Endothelial cell of umbilical vein (primary cell): ENCODE data around the gene FAM222B. TPM values are rescaled to one million over a fixed set of nuclear protein-coding genes. Genes with fewer than 3 reads are reported as not detected.

Source experiments
- BruUV-seq: library from RNA; stranded (reverse); fragments of 400-500 nt; replicated peaks from 2 replicates; lab custom pipeline; 2021; lab: Mats Ljungman, UMichigan
- CTCF ChIA-PET: fragments of 300-600, 350-600 bp; sonication (Branson Sonifier 250); formaldehyde crosslinking; loops from one replicate; lab custom pipeline; 2021; ENCODE audit warnings: antibody characterized with exemption, inconsistent platforms; lab: Charles Lee
- POLR2A ChIA-PET: fragments of 300-600, 350-600 bp; sonication (Branson Sonifier 250); formaldehyde crosslinking; loops from one replicate; lab custom pipeline; 2021; ENCODE audit warnings: antibody characterized with exemption, inconsistent platforms; lab: Charles Lee
- DNase-seq: peaks from one replicate; pipeline ENCODE4 v3.0.0-alpha.2; 2011; ENCODE audit warnings: low read depth, low spot score
- FAIRE-seq: peaks from 2 replicates; lab custom pipeline; 2011; peaks lifted over from hg19 to GRCh38; lab: Jason Lieb, UNC
- H2AFZ ChIP-seq: 2 replicates; pipeline ENCODE4 v1.6.0; 2012; ENCODE audit warnings: low read depth, low read length, control low read depth, inconsistent platforms
- H3K27ac ChIP-seq: 2 replicates; pipeline ENCODE4 v1.5.1; 2011; ENCODE audit warnings: low read depth, mild to moderate bottlenecking, control low read depth, low read length, moderate library complexity; ENCODE audit not compliant: insufficient read depth
- H3K27me3 ChIP-seq, 2 experiments: 2 replicates each; pipeline versions ENCODE4 v1.6.0 to v1.6.1; 2011; ENCODE audit warnings: low read length in 2 of 2, mixed read lengths in 1 of 2; ENCODE audit not compliant: control insufficient read depth in 2 of 2, insufficient read depth in 2 of 2
- H3K36me3 ChIP-seq, 2 experiments: 2 replicates in 1 of 2; 3 replicates in 1 of 2; pipeline ENCODE4 v1.5.1; 2011; ENCODE audit warnings: low read length in 2 of 2, mild to moderate bottlenecking in 1 of 2, moderate library complexity in 1 of 2; ENCODE audit not compliant: control insufficient read depth in 2 of 2, insufficient read depth in 2 of 2; ENCODE audit errors: extremely low read depth in 1 of 2
- H3K4me1 ChIP-seq: 3 replicates; pipeline ENCODE4 v1.5.1; 2011; ENCODE audit warnings: mild to moderate bottlenecking, low read length; ENCODE audit not compliant: control insufficient read depth, insufficient read depth; ENCODE audit errors: extremely low read depth
- H3K4me2 ChIP-seq: 2 replicates; pipeline ENCODE4 v1.6.1; 2011; ENCODE audit warnings: low read length, control low read depth, mixed read lengths; ENCODE audit not compliant: insufficient read depth
- H3K4me3 ChIP-seq, 3 experiments: fragments of 200-600 bp in 1 of 3; sonication (generic), shearing (Covaris generic) in 1 of 3; replicated peaks in 1 of 3; 2 replicates each; pipeline ENCODE4 v1.5.1; 2011 to 2016; ENCODE audit warnings: control low read depth in 3 of 3, low read length in 3 of 3, mild to moderate bottlenecking in 2 of 3, inconsistent platforms in 1 of 3, low read depth in 1 of 3, moderate library complexity in 1 of 3; ENCODE audit not compliant: insufficient read depth in 1 of 3
- H3K79me2 ChIP-seq: 2 replicates; pipeline ENCODE4 v1.6.0; 2012; ENCODE audit warnings: low read length, inconsistent platforms; ENCODE audit not compliant: control insufficient read depth, insufficient read depth
- H3K9ac ChIP-seq: replicated peaks from 2 replicates; pipeline ENCODE3; 2011; ENCODE audit warnings: low read length, control low read depth; ENCODE audit not compliant: insufficient read depth; ENCODE audit errors: extremely low read depth
- H3K9me1 ChIP-seq: replicated peaks from 3 replicates; pipeline ENCODE4 v1.6.0; 2011; ENCODE audit warnings: mild to moderate bottlenecking, low read length; ENCODE audit not compliant: control insufficient read depth, insufficient read depth; ENCODE audit errors: extremely low read depth
- H3K9me3 ChIP-seq: replicated peaks from 2 replicates; pipeline ENCODE4 v1.5.1; 2012; ENCODE audit warnings: low read length, inconsistent platforms; ENCODE audit not compliant: control insufficient read depth, insufficient read depth
- H4K20me1 ChIP-seq: replicated peaks from 2 replicates; pipeline ENCODE3; 2011; ENCODE audit warnings: mild to moderate bottlenecking, low read length; ENCODE audit not compliant: control insufficient read depth, insufficient read depth; ENCODE audit errors: extremely low read depth
- EZH2 ChIP-seq: IDR thresholded peaks from 2 replicates; pipeline ENCODE4 v1.6.1; 2012; ENCODE audit warnings: borderline replicate concordance, low read depth, mild to moderate bottlenecking, moderate library complexity, low read length, inconsistent platforms; ENCODE audit not compliant: severe bottlenecking
- FOS ChIP-seq: IDR thresholded peaks from 2 replicates; pipeline ENCODE4 v1.6.1; 2011; ENCODE audit warnings: mild to moderate bottlenecking, low read length, moderate library complexity, borderline replicate concordance; ENCODE audit not compliant: insufficient read depth
- GATA2 ChIP-seq: IDR thresholded peaks from 2 replicates; pipeline ENCODE4 v1.7.0; 2011; ENCODE audit warnings: low read depth, mild to moderate bottlenecking, moderate library complexity, mixed read lengths, low read length; ENCODE audit not compliant: insufficient read length, insufficient read depth
- JUN ChIP-seq: IDR thresholded peaks from 2 replicates; pipeline ENCODE4 v1.6.1; 2011; ENCODE audit warnings: borderline replicate concordance, low read depth; ENCODE audit not compliant: insufficient read length, insufficient read depth
- MYC ChIP-seq: IDR thresholded peaks from one replicate; pipeline ENCODE4 v1.6.1; 2011; ENCODE audit warnings: mild to moderate bottlenecking, low read depth, low read length
- POLR2A ChIP-seq: IDR thresholded peaks from 2 replicates; pipeline ENCODE4 v1.6.1; 2012; ENCODE audit warnings: low read depth, mild to moderate bottlenecking, control low read depth, low read length
- POLR2AphosphoS5 ChIP-seq: IDR thresholded peaks from 2 replicates; pipeline ENCODE4 v1.6.1; 2012; ENCODE audit warnings: low read depth, mild to moderate bottlenecking, control low read depth, low read length, moderate library complexity; ENCODE audit not compliant: insufficient read depth
- dilution Hi-C: fragments of 300-500 bp; cut with MboI; formaldehyde crosslinking; loops from one replicate; pipeline ENCODE4 v1.15.0; 2019; ENCODE audit warnings: low sequenced_read_pairs; ENCODE audit not compliant: extremely low pct_ligation_motif_present
- intact Hi-C: fragments of 100-400 bp; cut with micrococcal nuclease; formaldehyde crosslinking; loops from one replicate; pipeline ENCODE4 v1.10.0; 2022
- polyA plus RNA-seq, 4 experiments: library from polyadenylated mRNA; depleted of rRNA in 3 of 4; stranded (reverse) in 3 of 4; unstranded in 1 of 4; fragments of >200 nt; gene quantifications; 2 replicates each; pipeline versions ENCODE4 v1.2.1 to v1.2.3, GENCODE V29; 2011 to 2012; ENCODE audit warnings: missing spikeins in 1 of 4
- total RNA-seq: library from RNA; stranded (reverse); gene quantifications from 2 replicates; pipeline ENCODE4 v1.2.3, GENCODE V29; 2021
- TF ChIP-seq, protein P1 (sequence below), 2 donors: IDR thresholded peaks; 1 replicate in 1 of 2; 2 replicates in 1 of 2; pipeline ENCODE4 v1.5.1; 2011; ENCODE audit warnings: low read length in 2 of 2, mild to moderate bottlenecking in 2 of 2, moderate library complexity in 2 of 2, control low read depth in 1 of 2, inconsistent platforms in 1 of 2, low read depth in 1 of 2; ENCODE audit not compliant: insufficient read depth in 1 of 2; ENCODE audit errors: extremely low read depth in 1 of 2
- TF ChIP-seq, protein P2 (sequence below): IDR thresholded peaks from 2 replicates; pipeline ENCODE4 v1.6.1; 2011; ENCODE audit not compliant: insufficient read depth, insufficient read length

Gene FAM222B
- total and polyA plus RNA-seq, 2 donors (not counting 3 experiments of a cell fraction or from before 2014, with no cell fraction given): 21.1 to 30.6 TPM

DNA sequence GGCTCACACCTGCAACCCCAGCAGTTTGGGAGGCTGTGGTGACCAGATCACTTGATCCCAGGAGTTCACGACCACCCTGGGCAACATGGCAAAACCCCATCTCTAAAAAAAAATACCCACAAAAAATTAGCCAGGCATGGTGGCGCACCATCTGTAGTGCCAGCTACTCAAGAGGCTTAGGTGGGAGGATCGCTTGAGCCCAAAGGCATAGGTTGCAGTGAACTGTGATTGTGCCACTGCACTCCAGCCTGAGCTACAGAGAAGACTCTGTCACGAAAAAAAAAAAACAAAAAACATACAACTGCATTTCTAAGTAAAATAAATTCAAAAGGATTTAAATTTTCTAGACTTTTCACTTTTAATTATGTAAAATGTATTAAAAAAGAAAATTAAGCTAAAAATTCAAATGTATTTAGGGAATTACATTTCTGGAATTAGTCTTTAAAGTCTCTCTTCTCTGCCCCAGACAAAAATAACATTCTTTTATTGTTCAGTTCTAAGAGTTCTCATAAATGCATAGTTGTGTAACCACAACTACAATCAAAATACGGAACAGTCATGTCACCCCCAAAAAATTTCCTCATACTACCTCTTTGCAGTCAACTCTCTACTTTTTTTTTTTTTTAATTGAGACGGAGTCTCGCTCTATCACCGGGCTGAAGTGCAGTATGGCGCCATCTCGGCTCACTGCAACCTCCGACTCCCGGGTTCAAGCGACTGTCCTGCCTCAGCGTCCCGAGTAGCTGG is 14.1 kb downstream of the FAM222B start:
- dilution Hi-C loops (no loop called here), intact Hi-C loops (no loop called here)
- H2AFZ ChIP-seq: no peak overlapping the region
- H3K36me3 ChIP-seq: no peaks in the 10 kb centered on the region
- H3K9me3 ChIP-seq: no peaks in the 10 kb centered on the region
- FAIRE-seq: no peak
- no peak for TF ChIP-seq EZH2
- no peak for TF ChIP-seq JUN
- no peak for TF ChIP-seq POLR2A
- TF ChIP-seq, protein P1, sequence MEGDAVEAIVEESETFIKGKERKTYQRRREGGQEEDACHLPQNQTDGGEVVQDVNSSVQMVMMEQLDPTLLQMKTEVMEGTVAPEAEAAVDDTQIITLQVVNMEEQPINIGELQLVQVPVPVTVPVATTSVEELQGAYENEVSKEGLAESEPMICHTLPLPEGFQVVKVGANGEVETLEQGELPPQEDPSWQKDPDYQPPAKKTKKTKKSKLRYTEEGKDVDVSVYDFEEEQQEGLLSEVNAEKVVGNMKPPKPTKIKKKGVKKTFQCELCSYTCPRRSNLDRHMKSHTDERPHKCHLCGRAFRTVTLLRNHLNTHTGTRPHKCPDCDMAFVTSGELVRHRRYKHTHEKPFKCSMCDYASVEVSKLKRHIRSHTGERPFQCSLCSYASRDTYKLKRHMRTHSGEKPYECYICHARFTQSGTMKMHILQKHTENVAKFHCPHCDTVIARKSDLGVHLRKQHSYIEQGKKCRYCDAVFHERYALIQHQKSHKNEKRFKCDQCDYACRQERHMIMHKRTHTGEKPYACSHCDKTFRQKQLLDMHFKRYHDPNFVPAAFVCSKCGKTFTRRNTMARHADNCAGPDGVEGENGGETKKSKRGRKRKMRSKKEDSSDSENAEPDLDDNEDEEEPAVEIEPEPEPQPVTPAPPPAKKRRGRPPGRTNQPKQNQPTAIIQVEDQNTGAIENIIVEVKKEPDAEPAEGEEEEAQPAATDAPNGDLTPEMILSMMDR (IDR thresholded peaks at IDR 0.05; ENCODE audit: extremely low read depth in 1 of 2, insufficient read depth in 1 of 2, low read depth in 1 of 2, low read length in 2 of 2): no peak
- no peak for TF ChIP-seq FOS
- no peak for TF ChIP-seq MYC
- no peak for TF ChIP-seq POLR2AphosphoS5
- no peak for TF ChIP-seq GATA2
- TF ChIP-seq, protein P2, sequence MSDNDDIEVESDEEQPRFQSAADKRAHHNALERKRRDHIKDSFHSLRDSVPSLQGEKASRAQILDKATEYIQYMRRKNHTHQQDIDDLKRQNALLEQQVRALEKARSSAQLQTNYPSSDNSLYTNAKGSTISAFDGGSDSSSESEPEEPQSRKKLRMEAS: no peak
- no peak overlapping the region for H3K4me2 ChIP-seq
- BruUV-seq: no TSS peak
- H3K27me3 ChIP-seq: no peaks in the 10 kb centered on the region
- H3K4me3 ChIP-seq: no peak overlapping the region
- H4K20me1 ChIP-seq: peaks cover 6% of the 10 kb centered on the region
- no peak overlapping the region for H3K9ac ChIP-seq
- peaks cover 42% of the 10 kb centered on the region for H3K79me2 ChIP-seq
- DNase-seq: no peak
- CTCF ChIA-PET: interaction anchor here (0.9 to 2.9 kb wide), 2 partner anchors 20 to 65 kb away, joined by 3 to 21 read pairs; no protein-coding TSS in a partner anchor
- H3K9me1 ChIP-seq: no peaks in the 10 kb centered on the region
- no peaks in the 10 kb centered on the region for H3K4me1 ChIP-seq
- H3K27ac ChIP-seq: no peak overlapping the region
- POLR2A ChIA-PET: interaction anchor here (1.1 kb wide), 1 partner anchor 18 kb away, joined by 3 read pairs; no protein-coding TSS in a partner anchor
